HG03139 (cell line): ENCODE data around the gene ERO1A.
"Not testable (repeated sequence)": the region's sequence is repeated elsewhere in the genome, so short reads cannot be mapped to it uniquely, and the experiment has no call there.

Experiments used
- ATAC-seq: cut with Tn5 transposase; IDR thresholded peaks from one replicate; pipeline ENCODE4 v1.9.1; 2021; ENCODE audit not compliant: unreplicated experiment

Gene ERO1A, protein sequence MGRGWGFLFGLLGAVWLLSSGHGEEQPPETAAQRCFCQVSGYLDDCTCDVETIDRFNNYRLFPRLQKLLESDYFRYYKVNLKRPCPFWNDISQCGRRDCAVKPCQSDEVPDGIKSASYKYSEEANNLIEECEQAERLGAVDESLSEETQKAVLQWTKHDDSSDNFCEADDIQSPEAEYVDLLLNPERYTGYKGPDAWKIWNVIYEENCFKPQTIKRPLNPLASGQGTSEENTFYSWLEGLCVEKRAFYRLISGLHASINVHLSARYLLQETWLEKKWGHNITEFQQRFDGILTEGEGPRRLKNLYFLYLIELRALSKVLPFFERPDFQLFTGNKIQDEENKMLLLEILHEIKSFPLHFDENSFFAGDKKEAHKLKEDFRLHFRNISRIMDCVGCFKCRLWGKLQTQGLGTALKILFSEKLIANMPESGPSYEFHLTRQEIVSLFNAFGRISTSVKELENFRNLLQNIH

GRCh38 chr14:52695481-52696091 lies at the start of gene ERO1A:
TSS of gene ERO1A (minus strand) at chr14:52695558. CDS start at chr14:52695481, 77 bp downstream.
- peak; percentile 51 for ATAC-seq

GRCh38 chr14:52741865-52742264 lies 46.5 kb upstream of the ERO1A start:
- no peak for ATAC-seq

GRCh38 chr14:52740751-52741150 lies 45.4 kb upstream of the ERO1A start:
- no peak for ATAC-seq

DNA sequence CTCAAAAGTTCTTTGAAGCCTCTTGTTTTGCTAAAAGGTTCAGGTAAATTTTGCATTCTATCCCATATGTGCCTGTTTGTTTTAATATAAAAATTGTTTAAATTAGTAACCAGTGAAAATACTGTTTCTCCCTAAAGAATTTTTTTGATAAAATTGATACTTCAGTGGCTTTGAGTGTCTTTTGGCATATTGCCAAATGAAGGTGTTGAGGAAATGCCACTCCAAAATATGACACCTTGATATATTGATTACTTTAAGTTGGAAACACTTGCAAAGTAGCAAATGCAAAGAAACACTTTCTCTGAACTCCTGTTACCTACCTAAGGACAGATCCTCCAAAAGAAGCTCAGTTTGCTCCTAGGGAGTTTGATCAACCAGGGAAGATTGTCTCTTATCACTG lies 43.1 kb upstream of the ERO1A start:
- ATAC-seq = no peak

DNA sequence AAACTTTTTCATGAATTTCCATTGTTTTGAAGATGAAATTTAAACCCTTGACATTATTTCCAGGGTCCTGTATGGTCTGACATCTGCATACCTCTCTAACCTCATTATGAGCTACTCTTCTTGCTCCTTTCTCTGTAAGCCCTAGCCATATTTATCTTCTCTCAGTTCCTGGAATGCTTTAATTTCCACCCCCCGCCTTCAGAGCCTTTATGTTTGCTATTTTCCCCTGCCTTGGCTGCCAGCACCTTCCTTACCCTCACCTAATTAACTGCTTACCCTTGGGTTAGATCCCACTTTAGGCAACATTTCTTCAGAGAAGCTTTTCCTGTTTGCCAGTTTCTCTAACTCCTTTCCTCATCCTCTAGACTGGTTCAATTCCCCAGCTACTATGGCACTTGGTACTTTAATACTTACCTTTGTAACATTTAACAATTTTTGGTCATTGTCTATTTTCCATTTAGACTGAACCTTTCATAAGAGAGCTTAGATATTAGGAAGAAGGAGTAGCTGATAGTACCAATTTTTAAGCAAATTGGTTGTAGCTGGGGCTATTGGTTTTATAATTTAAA lies 40.6 kb upstream of the ERO1A start:
- no peak for ATAC-seq

GRCh38 chr14:52733824-52734223 lies 38.5 kb upstream of the ERO1A start:
- no peak for ATAC-seq

GRCh38 chr14:52730709-52731111 lies 35.4 kb upstream of the ERO1A start:
- ATAC-seq = no peak

DNA sequence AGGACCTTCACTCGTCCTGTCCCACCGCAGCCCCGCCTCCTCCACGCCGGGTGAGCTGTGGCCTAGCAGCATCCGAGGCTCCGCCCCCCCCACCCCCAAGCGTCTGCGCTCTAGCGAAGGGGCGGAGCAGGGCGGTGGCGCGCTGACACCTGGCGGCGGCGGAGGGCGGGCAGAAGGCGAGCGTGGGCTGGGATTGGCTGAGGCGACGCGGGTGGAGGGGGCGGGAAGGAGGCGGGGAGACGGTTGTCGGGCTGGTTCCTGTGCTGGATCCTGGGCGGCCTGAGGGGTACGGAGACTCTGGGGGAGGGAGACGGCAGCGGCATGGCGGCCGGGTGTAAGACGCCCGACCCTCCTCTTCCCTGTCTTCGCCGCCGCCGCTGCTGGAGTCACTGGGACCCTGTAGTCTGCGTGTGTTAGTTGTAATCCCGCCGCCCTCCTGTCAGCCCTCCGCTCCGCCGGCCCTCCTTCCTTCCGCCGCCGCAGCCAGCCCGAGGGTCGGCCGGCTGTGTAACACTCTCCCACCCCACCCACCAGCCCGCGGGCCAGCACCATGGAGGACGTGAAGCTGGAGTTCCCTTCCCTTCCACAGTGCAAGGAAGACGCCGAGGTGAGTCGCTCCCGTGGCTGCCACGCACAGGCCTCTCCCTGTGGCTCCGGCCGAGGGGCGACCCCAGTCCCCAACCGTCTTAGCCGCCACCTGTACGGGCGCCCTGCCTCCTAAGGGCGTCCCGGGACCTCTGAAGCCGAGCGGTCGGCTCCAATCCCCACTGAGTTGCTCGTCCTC lies 34.8 kb upstream of the ERO1A start, which contains the start of gene STYX:
STYX (plus strand) TSS at position 242 of the 784 bp plus-strand sequence; CDS start at position 551, 309 bp downstream.
- ATAC-seq = peak; percentile 95

DNA sequence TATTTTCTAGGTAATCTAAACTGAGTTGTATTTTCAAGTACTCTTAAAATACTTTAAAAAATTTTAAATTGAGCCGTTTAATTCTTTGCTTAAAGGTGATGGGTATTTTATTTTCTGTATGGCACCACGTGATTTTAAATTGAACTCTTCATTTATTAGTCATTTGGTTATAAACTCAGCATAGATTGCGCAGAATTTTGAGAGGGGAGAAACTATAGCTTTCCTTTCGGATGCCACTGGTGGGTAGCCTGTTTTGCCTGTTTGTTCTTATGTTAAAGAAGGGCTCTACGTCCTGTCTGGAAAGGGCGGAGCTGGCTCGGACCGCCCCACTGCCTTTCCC lies 34.2 kb upstream of the ERO1A start:
- no peak for ATAC-seq

DNA sequence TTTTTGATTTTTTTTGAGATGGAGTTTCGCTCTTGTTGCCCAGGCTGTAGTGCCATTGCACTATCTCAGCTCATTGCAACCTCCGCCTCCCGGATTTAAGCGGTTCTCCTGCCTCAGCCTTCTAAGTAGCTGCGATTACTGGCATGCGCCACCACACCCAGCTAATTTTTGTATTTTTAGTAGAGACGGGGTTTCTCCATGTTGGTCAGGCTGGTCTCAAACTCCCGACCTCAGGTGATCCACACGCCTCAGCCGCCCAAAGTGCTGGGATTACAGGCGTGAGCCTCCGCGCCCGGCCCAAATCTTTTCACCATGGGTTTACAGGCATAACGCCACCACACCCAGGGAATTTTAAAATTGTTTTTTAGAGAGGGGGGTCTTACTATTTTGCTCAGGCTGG lies 33.7 kb upstream of the ERO1A start:
- not testable (repeated sequence) for ATAC-seq

DNA sequence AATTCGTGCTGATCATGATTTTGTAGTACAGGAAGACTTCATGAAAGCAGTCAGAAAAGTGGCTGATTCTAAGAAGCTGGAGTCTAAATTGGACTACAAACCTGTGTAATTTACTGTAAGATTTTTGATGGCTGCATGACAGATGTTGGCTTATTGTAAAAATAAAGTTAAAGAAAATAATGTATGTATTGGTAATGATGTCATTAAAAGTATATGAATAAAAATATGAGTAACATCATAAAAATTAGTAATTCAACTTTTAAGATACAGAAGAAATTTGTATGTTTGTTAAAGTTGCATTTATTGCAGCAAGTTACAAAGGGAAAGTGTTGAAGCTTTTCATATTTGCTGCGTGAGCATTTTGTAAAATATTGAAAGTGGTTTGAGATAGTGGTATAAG lies 32.2 kb upstream of the ERO1A start:
- not testable (repeated sequence) for ATAC-seq

- ATAC-seq = no peak
These were observed 28.9 kb upstream of the ERO1A start for GRCh38 chr14:52724360-52724644.

- no peak for ATAC-seq
These were observed 28.4 kb upstream of the ERO1A start for GRCh38 chr14:52723514-52724359.

GRCh38 chr14:52716155-52716554 lies 20.8 kb upstream of the ERO1A start:
- no peak for ATAC-seq

DNA sequence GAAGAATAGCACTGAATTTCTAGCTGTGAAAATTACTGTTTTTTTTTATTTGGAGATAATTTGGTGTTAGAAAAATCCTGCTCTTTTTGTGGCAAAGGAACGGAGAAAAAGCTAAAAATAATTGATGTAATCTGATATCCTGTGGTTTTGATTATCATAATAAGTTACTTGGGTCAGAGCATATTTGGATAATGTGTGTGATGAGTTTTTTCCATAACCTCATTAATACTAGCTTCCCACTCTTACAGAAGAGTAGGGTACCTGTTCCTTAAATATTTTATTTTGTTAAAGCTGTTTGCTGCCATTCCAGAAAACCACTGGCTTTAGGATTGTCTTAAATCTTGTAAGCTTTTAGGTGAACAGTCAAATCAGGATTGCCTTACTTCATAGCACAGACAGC lies 16.3 kb upstream of the ERO1A start:
- no peak for ATAC-seq

- peak; percentile 98 for ATAC-seq
These were observed 11.7 kb upstream of the ERO1A start, which contains the start of gene PSMC6 for GRCh38 chr14:52706724-52707706. TSS of gene PSMC6 (plus strand) at chr14:52707200. CDS start at chr14:52707220, 20 bp downstream.

GRCh38 chr14:52706286-52706685 lies 10.9 kb upstream of the ERO1A start:
- ATAC-seq = no peak

- no peak for ATAC-seq
These were observed 8.3 kb upstream of the ERO1A start for GRCh38 chr14:52703664-52704063.

DNA sequence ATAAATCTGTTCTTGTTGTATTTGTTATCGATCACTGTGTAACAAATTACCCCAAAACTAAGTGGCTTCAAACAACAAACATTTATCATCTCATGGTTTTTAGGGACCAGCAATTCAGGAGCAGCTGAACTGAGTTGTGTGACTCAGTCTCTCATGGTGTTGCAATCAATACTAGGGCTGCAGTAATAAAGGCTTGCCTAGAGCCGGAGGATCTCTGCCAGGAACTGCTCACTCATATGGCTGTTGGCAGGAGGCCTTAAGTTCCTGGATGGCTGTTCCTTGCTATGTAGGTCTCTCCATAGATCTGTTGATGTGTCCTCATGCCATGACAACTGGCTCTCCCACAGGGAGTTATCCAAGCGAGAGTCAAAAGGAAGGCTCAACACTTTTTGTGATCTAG lies 7.9 kb upstream of the ERO1A start:
- no peak for ATAC-seq
